Esophagus (tissue), 2 donors: ENCODE results near the gene GPC3. TPM values are rescaled to one million over a fixed set of nuclear protein-coding genes. Genes with fewer than 3 reads are reported as not detected.

Experiments
- H3K27ac ChIP-seq, 2 donors: one replicate each; pipeline ENCODE4 v1.5.1; 2013; ENCODE audit warnings: low read depth in 2 of 2, mild to moderate bottlenecking in 2 of 2, inconsistent platforms in 1 of 2, low read length in 1 of 2, moderate library complexity in 1 of 2
- H3K27me3 ChIP-seq, 2 donors: one replicate each; pipeline ENCODE4 v1.6.1; 2013; ENCODE audit warnings: low read length in 2 of 2, control low read depth in 1 of 2, mild to moderate bottlenecking in 1 of 2; ENCODE audit not compliant: insufficient read depth in 2 of 2, control insufficient read depth in 1 of 2
- H3K36me3 ChIP-seq, 2 donors: one replicate each; pipeline ENCODE4 v1.6.1; 2013; ENCODE audit warnings: low read length in 1 of 2; ENCODE audit not compliant: control insufficient read depth in 2 of 2, insufficient read depth in 2 of 2
- H3K4me1 ChIP-seq, 2 donors: one replicate each; pipeline ENCODE4 v1.6.1; 2013; ENCODE audit warnings: low read length in 1 of 2; ENCODE audit not compliant: control insufficient read depth in 2 of 2, insufficient read depth in 2 of 2
- H3K4me3 ChIP-seq, 2 donors: one replicate each; pipeline ENCODE4 v1.5.1; 2013; ENCODE audit warnings: low read length in 2 of 2, mild to moderate bottlenecking in 2 of 2, low read depth in 1 of 2, moderate library complexity in 1 of 2
- H3K9me3 ChIP-seq, 2 donors: one replicate each; pipeline ENCODE4 v1.6.1; 2013; ENCODE audit warnings: mild to moderate bottlenecking in 2 of 2, low read depth in 1 of 2, low read length in 1 of 2, moderate library complexity in 1 of 2; ENCODE audit not compliant: control insufficient read depth in 2 of 2, insufficient read depth in 1 of 2
- WGBS, 2 donors: extraction: QIAGEN DNeasy Blood & Tissue Kit; methylation state at CpG; one replicate each; pipeline ENCODE4 v1.1.7; 2013; 5-methylcytosine and 5-hydroxymethylcytosine counted together
- polyA plus RNA-seq, 2 donors: library from polyadenylated mRNA; stranded (reverse); fragments of 200-250 nt; gene quantifications; one replicate each; pipeline ENCODE4 v1.2.3, GENCODE V29; 2013
- donor health status: healthy with polysubstance abuse.
- donor health status: Bipolar disorder and iron deficiency.

GPC3 gene
- polyA plus RNA-seq, 2 donors: 0.10 to 0.39 TPM

DNA sequence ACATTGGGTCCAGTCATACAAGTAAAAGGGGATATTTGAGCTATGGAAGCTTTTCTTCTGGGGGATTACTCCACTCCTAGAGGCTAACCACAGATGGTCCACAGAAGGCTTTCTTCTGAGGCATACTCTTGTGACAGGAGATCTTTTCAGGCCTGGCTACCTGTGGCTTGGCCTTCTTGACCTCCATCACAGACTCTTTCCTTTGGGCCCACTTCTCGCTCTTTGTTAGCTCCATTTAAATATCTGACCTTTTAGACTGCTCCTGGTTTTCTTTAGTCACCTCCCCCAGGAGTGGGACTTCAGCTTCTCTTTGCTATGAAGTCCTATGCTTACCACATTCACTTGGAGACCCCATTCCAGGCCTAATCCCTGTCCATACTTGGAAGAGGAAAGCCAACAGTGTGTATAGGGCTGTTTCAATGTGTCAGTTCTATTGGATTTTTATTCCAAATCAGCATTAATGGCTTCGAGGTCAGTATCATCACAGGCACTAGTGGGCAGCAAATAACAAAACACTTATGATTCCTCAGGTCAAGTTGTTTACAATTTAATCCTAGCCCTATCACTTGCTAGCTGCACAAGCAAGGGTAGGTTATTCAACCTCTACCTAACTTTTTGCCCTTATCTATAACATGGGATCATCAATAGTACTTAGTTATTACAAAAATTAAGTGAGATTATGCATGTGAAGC is 26.3 kb downstream of the GPC3 start:
- Histone ChIP-seq H3K9me3 (no peaks in the 10 kb centered on the region), H3K27me3 (peaks cover 0 to 2% of the 10 kb centered on the region in 2 donors)
- WGBS, 2 donors: 63 to 74% methylated on average over 2 of the region's 2 CpGs

DNA sequence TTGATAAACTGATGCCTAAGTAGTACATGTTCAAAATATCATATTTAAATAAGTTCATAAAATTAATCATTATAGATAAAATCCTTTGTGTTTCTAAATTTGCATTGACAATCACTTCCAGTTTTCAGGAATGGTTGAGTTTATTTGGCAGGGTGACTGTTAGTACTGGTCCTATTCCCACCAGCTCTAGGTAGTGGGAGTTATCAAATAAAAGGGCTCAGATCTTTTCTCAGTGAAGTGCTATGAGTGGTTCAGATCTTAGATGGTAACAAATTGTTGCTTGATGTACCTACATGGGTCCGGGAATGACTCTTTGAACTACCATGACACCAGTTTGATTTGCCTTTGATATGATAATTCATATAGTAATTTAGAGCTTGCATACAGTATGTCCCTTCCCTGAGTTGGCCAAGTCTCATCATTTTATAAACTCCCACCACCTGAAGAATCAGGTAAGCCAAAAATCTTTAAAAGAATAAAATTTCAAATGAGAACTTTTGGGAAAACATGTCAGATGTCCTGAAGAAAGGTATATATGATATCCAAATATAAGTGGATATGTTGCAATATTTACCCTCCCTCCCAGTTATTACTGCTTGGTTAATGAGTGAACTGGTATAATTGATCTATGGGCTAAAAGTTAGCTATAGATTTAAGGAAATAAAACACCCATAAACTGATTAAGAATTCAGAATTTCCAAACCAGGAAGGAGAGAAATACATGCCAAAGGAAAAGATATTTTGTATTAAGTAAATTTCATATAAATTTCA is 28.6 kb downstream of the GPC3 start:
- Histone ChIP-seq H3K27me3 (peaks cover 0 to 2% of the 10 kb centered on the region in 2 donors), H3K4me1 (no peaks in the 10 kb centered on the region)
- WGBS, 2 donors: 79 to 86% methylated on average over 1 of the region's 1 CpG

More for the DNA sequence above, 26.3 kb downstream of the GPC3 start:
- no peak overlapping the region for H3K27ac ChIP-seq
- no peaks in the 10 kb centered on the region for H3K4me1 ChIP-seq
- H3K36me3 ChIP-seq: no peaks in the 10 kb centered on the region
- no peak overlapping the region for H3K4me3 ChIP-seq

DNA sequence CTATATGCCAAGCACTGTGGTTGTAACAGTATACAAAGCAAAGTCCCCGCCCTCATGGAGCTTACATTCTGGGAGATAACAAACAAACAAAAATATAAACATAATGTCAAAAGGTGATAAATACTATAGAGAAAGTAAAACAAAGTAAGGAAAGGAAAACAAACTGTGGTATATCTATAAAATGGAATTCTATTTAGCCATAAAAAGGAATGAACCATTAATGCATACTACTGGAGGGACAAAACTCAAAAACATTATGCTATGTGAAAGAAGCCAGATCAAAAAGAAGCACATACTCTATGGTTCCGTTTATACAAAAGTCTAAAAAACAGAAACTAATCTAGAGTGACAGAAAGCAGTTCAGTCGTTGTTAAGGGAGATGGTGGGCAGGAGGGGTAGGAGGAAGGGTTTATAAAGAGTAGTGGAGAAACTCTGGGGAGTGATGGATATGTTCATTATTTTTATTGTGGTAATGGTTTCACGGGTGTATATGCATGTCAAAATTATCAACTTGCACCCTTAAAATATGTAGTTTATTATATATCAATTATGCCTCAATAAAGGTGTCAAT is 31.5 kb downstream of the GPC3 start:
- Histone ChIP-seq H3K27me3 (peaks cover 0 to 2% of the 10 kb centered on the region in 2 donors), H3K4me3 (no peak overlapping the region), H3K27ac (no peak overlapping the region), H3K4me1 (no peaks in the 10 kb centered on the region), H3K9me3 (no peaks in the 10 kb centered on the region), H3K36me3 (no peaks in the 10 kb centered on the region)
- 72 to 91% methylated on average over 4 of the region's 4 CpGs for WGBS, 2 donors

More for the DNA sequence above, 28.6 kb downstream of the GPC3 start:
- Histone ChIP-seq H3K36me3 (no peaks in the 10 kb centered on the region), H3K4me3 (no peak overlapping the region), H3K27ac (no peak overlapping the region), H3K9me3 (no peaks in the 10 kb centered on the region)

- Histone ChIP-seq H3K9me3 (no peaks in the 10 kb centered on the region), H3K36me3 (no peaks in the 10 kb centered on the region), H3K27ac (no peak overlapping the region), H3K4me3 (no peak overlapping the region), H3K27me3 (peaks cover 0 to 2% of the 10 kb centered on the region in 2 donors), H3K4me1 (no peaks in the 10 kb centered on the region)
- WGBS, 2 donors: 72 to 79% methylated on average over 2 of the region's 2 CpGs
Measured at GRCh38 chrX:133953078-133953477, 32.3 kb downstream of the GPC3 start.

GRCh38 chrX:133951098-133951497 is 34.3 kb downstream of the GPC3 start:
- peaks cover 0 to under 1% of the 10 kb centered on the region in 2 donors for H3K27me3 ChIP-seq
- 67 to 75% methylated on average over 2 of the region's 2 CpGs for WGBS, 2 donors
- H3K9me3 ChIP-seq: no peaks in the 10 kb centered on the region
- no peak overlapping the region for H3K27ac ChIP-seq
- H3K4me3 ChIP-seq: no peak overlapping the region
- no peaks in the 10 kb centered on the region for H3K36me3 ChIP-seq
- H3K4me1 ChIP-seq: no peaks in the 10 kb centered on the region

- Histone ChIP-seq H3K9me3 (no peaks in the 10 kb centered on the region), H3K4me3 (no peak overlapping the region), H3K27ac (no peak overlapping the region), H3K27me3 (no peaks in the 10 kb centered on the region), H3K36me3 (no peaks in the 10 kb centered on the region), H3K4me1 (no peaks in the 10 kb centered on the region)
- WGBS, 2 donors: 78 to 83% methylated on average over 3 of the region's 3 CpGs
Measured at GRCh38 chrX:133950214-133950613, 35.2 kb downstream of the GPC3 start.

GRCh38 chrX:133948895-133949294 is 36.5 kb downstream of the GPC3 start:
- H3K4me3 ChIP-seq: no peak overlapping the region
- WGBS, 2 donors: 70 to 91% methylated on average over 1 of the region's 1 CpG
- no peaks in the 10 kb centered on the region for H3K9me3 ChIP-seq
- H3K36me3 ChIP-seq: no peaks in the 10 kb centered on the region
- H3K27me3 ChIP-seq: no peaks in the 10 kb centered on the region
- H3K27ac ChIP-seq: no peak overlapping the region
- no peaks in the 10 kb centered on the region for H3K4me1 ChIP-seq

DNA sequence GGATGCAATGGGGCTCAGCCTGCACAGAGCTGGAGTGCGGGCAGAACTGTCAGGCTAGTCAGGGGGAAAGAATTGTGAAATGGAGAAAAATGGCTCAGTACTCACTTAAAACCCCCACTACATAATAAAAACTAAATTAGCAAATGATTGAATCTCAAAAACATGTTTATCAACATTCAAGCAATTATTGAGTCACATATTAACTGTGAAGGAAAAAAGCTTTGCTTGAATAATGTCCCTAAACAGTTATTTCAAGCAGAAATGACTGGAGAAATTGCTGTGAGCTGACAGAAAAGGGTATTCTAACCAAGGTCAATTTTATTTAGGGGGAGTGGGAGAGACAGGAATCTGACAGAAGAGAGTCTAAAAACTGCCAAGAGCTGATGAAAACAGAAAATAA is 37.4 kb downstream of the GPC3 start:
- H3K4me1 ChIP-seq: no peaks in the 10 kb centered on the region
- H3K27ac ChIP-seq: no peak overlapping the region
- WGBS, 2 donors: 84 to 94% methylated on average over 1 of the region's 1 CpG
- no peaks in the 10 kb centered on the region for H3K9me3 ChIP-seq
- no peaks in the 10 kb centered on the region for H3K36me3 ChIP-seq
- H3K27me3 ChIP-seq: no peaks in the 10 kb centered on the region
- H3K4me3 ChIP-seq: no peak overlapping the region

- 32 to 51% methylated on average over 2 of the region's 2 CpGs for WGBS, 2 donors
- no peaks in the 10 kb centered on the region for H3K9me3 ChIP-seq
- no peaks in the 10 kb centered on the region for H3K36me3 ChIP-seq
- no peak overlapping the region for H3K4me3 ChIP-seq
- H3K4me1 ChIP-seq: no peaks in the 10 kb centered on the region
- no peaks in the 10 kb centered on the region for H3K27me3 ChIP-seq
- no peak overlapping the region for H3K27ac ChIP-seq
Measured at GRCh38 chrX:133947022-133947421, 38.4 kb downstream of the GPC3 start.
